DMS153 (cell line): ENCODE data around the gene CENPC.

ENCODE experiments used
- DNase-seq: peaks from one replicate; lab custom pipeline; 2025; lab: John Stamatoyannopoulos, UW

CENPC gene, protein sequence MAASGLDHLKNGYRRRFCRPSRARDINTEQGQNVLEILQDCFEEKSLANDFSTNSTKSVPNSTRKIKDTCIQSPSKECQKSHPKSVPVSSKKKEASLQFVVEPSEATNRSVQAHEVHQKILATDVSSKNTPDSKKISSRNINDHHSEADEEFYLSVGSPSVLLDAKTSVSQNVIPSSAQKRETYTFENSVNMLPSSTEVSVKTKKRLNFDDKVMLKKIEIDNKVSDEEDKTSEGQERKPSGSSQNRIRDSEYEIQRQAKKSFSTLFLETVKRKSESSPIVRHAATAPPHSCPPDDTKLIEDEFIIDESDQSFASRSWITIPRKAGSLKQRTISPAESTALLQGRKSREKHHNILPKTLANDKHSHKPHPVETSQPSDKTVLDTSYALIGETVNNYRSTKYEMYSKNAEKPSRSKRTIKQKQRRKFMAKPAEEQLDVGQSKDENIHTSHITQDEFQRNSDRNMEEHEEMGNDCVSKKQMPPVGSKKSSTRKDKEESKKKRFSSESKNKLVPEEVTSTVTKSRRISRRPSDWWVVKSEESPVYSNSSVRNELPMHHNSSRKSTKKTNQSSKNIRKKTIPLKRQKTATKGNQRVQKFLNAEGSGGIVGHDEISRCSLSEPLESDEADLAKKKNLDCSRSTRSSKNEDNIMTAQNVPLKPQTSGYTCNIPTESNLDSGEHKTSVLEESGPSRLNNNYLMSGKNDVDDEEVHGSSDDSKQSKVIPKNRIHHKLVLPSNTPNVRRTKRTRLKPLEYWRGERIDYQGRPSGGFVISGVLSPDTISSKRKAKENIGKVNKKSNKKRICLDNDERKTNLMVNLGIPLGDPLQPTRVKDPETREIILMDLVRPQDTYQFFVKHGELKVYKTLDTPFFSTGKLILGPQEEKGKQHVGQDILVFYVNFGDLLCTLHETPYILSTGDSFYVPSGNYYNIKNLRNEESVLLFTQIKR

DNA sequence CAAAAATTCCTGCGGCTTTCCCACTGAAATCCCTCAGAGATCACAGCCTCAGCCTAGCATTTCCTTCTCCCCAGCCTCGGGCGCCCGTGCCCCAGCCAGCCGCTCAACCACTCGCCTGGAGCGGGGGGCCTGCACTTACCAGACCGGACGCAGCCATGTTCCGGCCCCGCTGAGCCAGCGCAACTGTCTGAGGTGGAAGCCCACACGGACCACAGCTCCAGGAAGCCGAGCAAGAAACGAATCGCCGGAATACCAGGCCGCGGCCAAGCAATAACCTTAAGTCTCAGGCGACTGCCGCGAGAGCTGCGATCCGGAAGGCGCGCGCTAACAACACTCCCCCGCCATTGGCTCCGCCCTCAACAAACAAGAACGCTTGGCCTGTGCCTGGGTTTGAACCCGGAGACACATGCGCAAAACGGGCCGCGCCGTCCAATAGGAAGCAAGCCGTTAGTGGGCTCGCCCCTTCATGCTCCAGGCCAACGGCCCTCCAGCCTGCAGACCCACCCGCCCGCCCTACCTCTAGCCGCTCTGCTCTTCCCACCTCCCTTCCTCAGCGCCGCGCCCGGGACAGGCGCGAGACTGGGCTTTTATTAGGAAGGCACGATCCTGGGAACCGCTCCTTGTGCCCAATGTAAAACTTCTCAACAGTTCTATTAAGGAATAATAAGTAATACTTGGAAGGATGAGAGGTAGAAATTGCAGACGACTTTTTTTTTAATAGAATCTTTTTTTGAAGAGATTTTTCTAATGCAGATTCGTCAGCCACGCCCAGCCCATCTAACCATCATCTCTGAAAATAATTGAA is at the start of gene CENPC:
Gene CENPC (minus strand): TSS at position 305 of the 805 bp plus-strand sequence. CDS start 148 bp downstream, at position 157.
- DNase-seq, result peak; percentile 96

DNA sequence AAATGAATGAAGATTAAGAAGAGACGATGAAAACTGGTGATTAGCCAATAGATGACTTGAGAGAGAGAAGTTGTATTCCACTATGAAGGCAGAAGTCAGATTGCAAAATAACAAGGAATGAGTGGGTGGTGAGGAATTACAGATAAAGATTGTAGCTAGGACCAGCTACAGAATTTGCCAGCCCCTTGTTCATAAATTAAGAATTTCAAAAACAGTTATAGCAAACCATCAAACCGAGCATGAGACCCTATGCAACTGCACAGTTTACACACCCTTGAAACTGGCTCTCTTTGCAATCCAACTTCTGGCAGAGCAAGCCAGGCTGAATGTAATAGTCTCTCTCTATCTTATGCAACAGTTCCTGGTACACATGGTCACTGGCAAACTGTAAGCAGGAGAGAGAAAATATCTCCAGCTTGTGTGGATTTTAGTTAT is 48.5 kb upstream of the CENPC start:
- DNase-seq, result no peak

- DNase-seq, result no peak
These were observed 41.9 kb upstream of the CENPC start for GRCh38 chr4:67587156-67587555.

- DNase-seq, result no peak
These were observed 39.2 kb upstream of the CENPC start for GRCh38 chr4:67584496-67584895.

- DNase-seq, result no peak
These were observed 36.6 kb upstream of the CENPC start for GRCh38 chr4:67581913-67582312.

DNA sequence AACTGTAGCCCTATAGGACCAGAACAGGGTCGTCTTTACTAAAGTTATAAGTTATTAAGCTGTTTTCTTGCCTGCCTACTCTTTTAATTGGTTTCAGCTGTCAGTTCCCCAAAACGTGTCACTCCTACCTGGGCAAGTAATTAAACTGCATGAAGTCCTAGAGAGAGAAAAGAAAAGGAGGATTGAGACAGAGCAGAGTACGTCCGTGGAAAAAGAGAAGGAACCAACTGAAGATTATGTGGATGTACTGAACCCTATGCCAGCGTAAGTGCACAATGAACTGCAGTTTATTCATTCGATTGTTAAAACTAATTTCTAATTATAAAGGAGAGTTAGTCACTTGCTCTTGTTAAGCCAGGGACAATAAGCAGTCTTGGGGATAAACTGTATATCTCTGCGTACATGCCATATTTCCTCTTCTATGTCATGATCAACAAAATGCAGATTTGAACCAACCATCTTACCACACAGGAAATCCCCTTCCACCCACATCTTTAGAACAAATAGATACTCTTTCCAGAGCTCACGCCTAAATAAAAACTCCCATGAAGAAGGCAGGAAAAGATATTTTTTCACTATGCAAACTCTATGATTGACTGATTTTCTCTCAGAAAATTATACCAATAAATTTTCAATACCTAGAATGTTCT is 36.0 kb upstream of the CENPC start:
- DNase-seq, result no peak

GRCh38 chr4:67580577-67580976 is 35.3 kb upstream of the CENPC start:
- no peak for DNase-seq

DNA sequence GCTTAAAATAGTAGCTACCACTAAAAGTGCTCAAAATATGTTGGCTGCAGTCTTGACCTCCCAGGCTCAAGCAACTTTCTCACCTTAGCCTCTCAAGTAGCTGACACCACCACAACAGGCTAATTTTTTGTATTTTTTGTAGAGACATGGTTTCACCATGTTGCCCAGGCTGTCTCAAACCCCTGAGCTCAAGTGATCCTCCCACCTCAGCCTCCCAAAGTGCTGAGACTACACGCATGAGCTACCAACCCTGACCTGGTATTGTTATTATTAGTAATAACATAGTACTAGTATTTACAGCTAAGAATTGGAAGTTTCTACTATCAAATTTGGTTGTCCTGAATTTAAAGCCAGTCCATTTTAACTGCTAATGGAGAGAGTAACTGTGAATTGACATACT is 31.2 kb upstream of the CENPC start:
- DNase-seq, result no peak

- DNase-seq, result no peak
These were observed 30.8 kb upstream of the CENPC start for GRCh38 chr4:67576059-67576466.

DNA sequence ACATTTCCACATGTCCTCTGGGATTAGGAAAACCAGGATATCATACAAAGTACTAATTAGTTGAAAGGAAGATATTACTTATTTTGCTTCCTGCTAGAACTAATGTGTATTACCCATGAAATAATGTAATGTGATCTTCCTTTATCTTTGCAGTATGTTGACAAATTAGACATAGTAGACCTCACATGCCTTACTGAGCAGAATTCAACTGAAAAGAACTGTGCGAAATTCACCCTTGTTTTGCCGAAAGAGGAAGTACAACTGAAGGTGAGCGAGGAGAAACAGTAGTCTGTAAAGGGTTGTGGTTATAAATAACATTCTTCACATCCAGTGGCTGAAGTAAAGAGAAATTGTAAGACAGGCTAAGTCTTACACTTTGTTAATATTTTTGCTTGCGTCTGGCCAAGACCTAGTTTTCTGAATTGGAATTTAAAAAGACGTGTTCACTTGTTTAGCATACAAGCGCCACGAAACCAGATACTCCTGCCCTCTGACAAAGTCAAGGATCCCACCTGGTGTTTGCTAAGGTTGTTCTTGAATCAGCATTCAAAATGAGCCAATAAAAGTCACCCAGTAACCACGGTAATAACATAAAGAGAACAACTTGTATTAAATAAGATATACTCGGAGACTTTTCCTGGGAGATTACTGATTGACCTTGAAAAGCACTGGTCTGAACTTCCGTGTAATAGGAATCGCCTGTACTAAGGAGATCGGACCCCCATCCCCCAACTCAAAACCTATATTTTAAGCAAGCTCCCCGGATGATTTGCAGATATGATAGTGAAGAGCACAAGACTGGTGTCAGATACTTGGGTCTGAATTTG is 30.1 kb upstream of the CENPC start:
- peak; percentile 81 for DNase-seq

DNA sequence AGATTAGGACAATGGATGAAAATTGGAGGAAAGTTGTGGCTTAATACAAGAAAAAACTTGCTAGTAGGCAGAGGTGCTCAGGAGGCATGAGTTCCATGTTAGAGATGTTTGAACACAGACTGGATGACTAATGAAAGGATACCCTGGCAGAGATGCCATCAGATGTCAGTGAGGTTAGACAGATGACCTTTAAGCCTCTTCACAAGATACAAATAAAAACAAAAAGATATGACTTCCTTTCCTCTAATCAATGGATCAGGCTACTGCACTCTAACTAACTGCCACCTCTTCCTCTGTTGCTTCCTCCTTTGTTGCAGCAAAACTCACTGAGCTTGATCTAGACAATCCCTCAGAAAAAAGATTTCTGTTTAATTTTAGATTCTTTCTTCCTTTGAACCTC is 27.9 kb upstream of the CENPC start:
- no peak for DNase-seq

DNA sequence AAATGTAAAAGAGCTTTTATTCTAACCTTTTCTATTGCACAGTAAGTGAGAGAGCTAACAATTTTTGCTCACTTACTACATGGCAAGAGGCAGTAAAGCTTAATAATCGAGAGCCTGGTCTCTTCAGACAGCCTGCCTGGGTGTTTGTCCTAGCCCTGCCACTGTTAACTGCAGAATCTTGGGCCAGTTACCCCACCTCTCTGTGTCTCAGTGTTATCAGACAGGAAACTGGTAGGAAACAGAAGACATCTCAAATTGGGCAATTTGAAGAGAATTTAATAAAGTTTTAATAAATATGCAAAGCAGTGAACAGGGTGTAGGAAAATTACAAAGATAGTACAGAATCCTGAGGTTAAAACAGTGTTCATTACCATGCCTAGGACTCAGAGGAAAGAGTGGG is 26.7 kb upstream of the CENPC start:
- DNase-seq, result no peak

DNA sequence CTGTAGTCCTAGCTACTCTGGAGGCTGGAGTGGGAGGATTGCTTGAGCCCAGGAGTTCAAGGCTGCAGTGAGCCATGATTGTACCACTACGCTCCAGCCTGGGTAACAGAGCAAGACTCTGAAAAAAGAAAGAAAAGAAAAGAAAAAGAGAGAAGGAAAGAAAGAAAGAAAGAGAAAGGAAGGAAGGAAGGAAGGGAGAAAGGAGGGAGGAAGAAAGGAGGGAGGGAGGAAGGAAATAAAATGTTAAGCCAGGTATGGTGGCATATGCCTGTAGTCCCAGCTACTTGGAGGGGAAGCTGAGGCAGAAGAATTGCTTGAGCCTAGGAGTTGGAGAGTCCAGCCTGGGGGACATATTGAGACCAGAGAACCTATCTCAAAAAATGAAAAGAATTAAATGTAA is 25.2 kb upstream of the CENPC start:
- no peak for DNase-seq

GRCh38 chr4:67568820-67569219 is 23.5 kb upstream of the CENPC start:
- DNase-seq, result no peak

- DNase-seq, result no peak
These were observed 21.0 kb upstream of the CENPC start for GRCh38 chr4:67566335-67566734.

DNA sequence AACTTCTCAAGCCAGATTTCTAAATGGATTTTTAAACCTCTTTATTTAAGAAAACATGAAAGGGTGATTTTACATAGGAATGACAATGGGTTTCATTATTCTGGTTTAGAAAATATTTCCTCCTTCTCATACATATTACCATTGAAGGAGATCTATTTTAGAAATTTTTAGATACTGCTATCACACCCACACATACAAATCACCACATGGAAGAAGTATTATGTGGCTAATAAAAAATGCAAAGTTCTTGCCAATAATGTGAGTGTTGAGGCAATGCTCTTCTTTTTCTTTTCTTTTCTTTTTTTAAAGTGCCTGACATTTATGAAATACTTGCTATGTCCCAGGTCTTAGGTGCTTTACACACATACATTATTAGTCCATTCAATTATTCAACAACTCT is 20.0 kb upstream of the CENPC start:
- DNase-seq, result no peak

- DNase-seq, result no peak
These were observed 13.2 kb upstream of the CENPC start, which contains the start of gene STAP1 for GRCh38 chr4:67558493-67558892. STAP1 (plus strand) TSS chr4:67558727; CDS start chr4:67558810, 83 bp downstream.

GRCh38 chr4:67556436-67556835 is 11.1 kb upstream of the CENPC start:
- no peak for DNase-seq

DNA sequence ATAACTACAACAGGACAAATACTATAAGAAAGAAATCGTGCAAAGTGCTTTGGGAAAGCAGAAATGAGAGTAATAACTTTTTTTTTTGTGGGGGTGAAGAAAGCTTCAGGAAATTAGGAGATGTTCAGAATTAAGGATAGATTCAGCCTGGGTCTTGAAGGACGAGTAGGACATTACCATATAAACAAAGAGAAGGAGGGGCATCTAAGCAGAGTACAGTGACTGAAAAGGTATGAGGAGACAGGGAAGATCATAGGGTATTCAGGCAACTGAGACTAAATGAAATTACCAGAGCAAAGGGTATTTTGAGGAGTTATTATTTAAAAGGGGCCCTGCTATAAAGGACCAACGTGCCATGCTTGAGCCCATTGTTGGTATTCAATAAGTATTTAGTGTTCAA is 10.1 kb upstream of the CENPC start:
- no peak for DNase-seq

GRCh38 chr4:67554096-67554495 is 8.8 kb upstream of the CENPC start:
- DNase-seq, result no peak
